HUES6 (cell line): Measurements from ENCODE around the gene ADGRV1.

Experiments
- H3K27ac ChIP-seq: 2 replicates; pipeline ENCODE4 v1.7.0; 2013; ENCODE audit warnings: low read depth, mild to moderate bottlenecking, low read length, inconsistent platforms
- H3K27me3 ChIP-seq: 2 replicates; pipeline ENCODE4 v1.6.1; 2013; ENCODE audit warnings: low read length; ENCODE audit not compliant: control insufficient read depth, insufficient read depth
- H3K36me3 ChIP-seq: 2 replicates; pipeline ENCODE4 v1.6.1; 2013; ENCODE audit warnings: low read length; ENCODE audit not compliant: control insufficient read depth, insufficient read depth
- H3K4me1 ChIP-seq: 2 replicates; pipeline ENCODE4 v1.6.1; 2013; ENCODE audit warnings: low read length; ENCODE audit not compliant: control insufficient read depth, insufficient read depth
- H3K4me3 ChIP-seq: 2 replicates; pipeline ENCODE4 v1.5.1; 2013; ENCODE audit warnings: low read depth, low read length
- H3K9ac ChIP-seq: one replicate; pipeline ENCODE4 v1.6.1; 2013; ENCODE audit warnings: mild to moderate bottlenecking, low read length
- H3K9me3 ChIP-seq: 2 replicates; pipeline ENCODE4 v1.6.1; 2013; ENCODE audit warnings: low read depth, low read length; ENCODE audit not compliant: control insufficient read depth, insufficient read depth

Gene ADGRV1

GRCh38 chr5:91016954-91017700 lies 458.5 kb downstream of the ADGRV1 start:
- Histone ChIP-seq H3K4me3 (no peak overlapping the region), H3K27me3 (no peaks in the 10 kb centered on the region), H3K36me3 (no peaks in the 10 kb centered on the region), H3K27ac (0 out of 2 replicates have a peak overlapping the region, but pooled peaks have one; percentile 32), H3K4me1 (peaks cover 14% of the 10 kb centered on the region; the same call in 1 of the 2 replicates), H3K9ac (no peak overlapping the region), H3K9me3 (peaks cover 3% of the 10 kb centered on the region; the same call in 1 of the 2 replicates)

- no peaks in the 10 kb centered on the region for H3K36me3 ChIP-seq
- H3K4me1 ChIP-seq = peaks cover 14% of the 10 kb centered on the region; the same call in 1 of the 2 replicates
- H3K27ac ChIP-seq = no peak overlapping the region
- no peaks in the 10 kb centered on the region for H3K27me3 ChIP-seq
- no peak overlapping the region for H3K4me3 ChIP-seq
- no peak overlapping the region for H3K9ac ChIP-seq
- peaks cover 3% of the 10 kb centered on the region; the same call in 1 of the 2 replicates for H3K9me3 ChIP-seq
Measured at GRCh38 chr5:91018200-91018599, 459.6 kb downstream of the ADGRV1 start.

GRCh38 chr5:91018712-91019371 lies 460.2 kb downstream of the ADGRV1 start:
- Histone ChIP-seq H3K4me1 (peaks cover 14% of the 10 kb centered on the region; the same call in 1 of the 2 replicates), H3K9ac (no peak overlapping the region), H3K27ac (no peak overlapping the region), H3K9me3 (peaks cover 3% of the 10 kb centered on the region; the same call in 1 of the 2 replicates), H3K36me3 (no peaks in the 10 kb centered on the region), H3K27me3 (no peaks in the 10 kb centered on the region), H3K4me3 (no peak overlapping the region)

- no peaks in the 10 kb centered on the region for H3K27me3 ChIP-seq
- H3K9me3 ChIP-seq = 0 out of 2 replicates have a peak, but pooled peaks cover under 1% of the 10 kb centered on the region
- peaks cover 14% of the 10 kb centered on the region; the same call in 1 of the 2 replicates for H3K4me1 ChIP-seq
- H3K9ac ChIP-seq = no peak overlapping the region
- H3K4me3 ChIP-seq = no peak overlapping the region
- no peaks in the 10 kb centered on the region for H3K36me3 ChIP-seq
- H3K27ac ChIP-seq = peak overlapping the region; percentile 43; the same call in 1 of the 2 replicates
Measured at GRCh38 chr5:91020065-91020800, 461.6 kb downstream of the ADGRV1 start.

GRCh38 chr5:91022518-91022917 lies 463.9 kb downstream of the ADGRV1 start:
- H3K9ac ChIP-seq = no peak overlapping the region
- H3K4me1 ChIP-seq = peaks cover 17% of the 10 kb centered on the region
- no peaks in the 10 kb centered on the region for H3K36me3 ChIP-seq
- H3K27ac ChIP-seq = no peak overlapping the region
- H3K4me3 ChIP-seq = no peak overlapping the region
- H3K27me3 ChIP-seq = no peaks in the 10 kb centered on the region
- no peaks in the 10 kb centered on the region for H3K9me3 ChIP-seq

GRCh38 chr5:91024206-91024605 lies 465.6 kb downstream of the ADGRV1 start:
- H3K27me3 ChIP-seq = no peaks in the 10 kb centered on the region
- peaks cover 23% of the 10 kb centered on the region for H3K4me1 ChIP-seq
- H3K36me3 ChIP-seq = no peaks in the 10 kb centered on the region
- no peaks in the 10 kb centered on the region for H3K9me3 ChIP-seq
- no peak overlapping the region for H3K27ac ChIP-seq
- no peak overlapping the region for H3K9ac ChIP-seq
- no peak overlapping the region for H3K4me3 ChIP-seq

GRCh38 chr5:91024727-91025126 lies 466.1 kb downstream of the ADGRV1 start:
- peaks cover 23% of the 10 kb centered on the region for H3K4me1 ChIP-seq
- H3K36me3 ChIP-seq = no peaks in the 10 kb centered on the region
- H3K9ac ChIP-seq = no peak overlapping the region
- no peak overlapping the region for H3K4me3 ChIP-seq
- H3K27ac ChIP-seq = no peak overlapping the region
- no peaks in the 10 kb centered on the region for H3K9me3 ChIP-seq
- no peaks in the 10 kb centered on the region for H3K27me3 ChIP-seq

GRCh38 chr5:91025449-91025848 lies 466.9 kb downstream of the ADGRV1 start:
- Histone ChIP-seq H3K4me3 (no peak overlapping the region), H3K36me3 (no peaks in the 10 kb centered on the region), H3K4me1 (peaks cover 19% of the 10 kb centered on the region), H3K9me3 (no peaks in the 10 kb centered on the region), H3K27me3 (no peaks in the 10 kb centered on the region), H3K9ac (no peak overlapping the region), H3K27ac (no peak overlapping the region)

- Histone ChIP-seq H3K4me1 (peaks cover 18% of the 10 kb centered on the region), H3K4me3 (no peak overlapping the region), H3K27ac (no peak overlapping the region), H3K9ac (no peak overlapping the region), H3K27me3 (no peaks in the 10 kb centered on the region), H3K36me3 (no peaks in the 10 kb centered on the region), H3K9me3 (no peaks in the 10 kb centered on the region)
Measured at GRCh38 chr5:91025956-91026355, 467.4 kb downstream of the ADGRV1 start.

GRCh38 chr5:91026466-91026865 lies 467.9 kb downstream of the ADGRV1 start:
- no peak overlapping the region for H3K27ac ChIP-seq
- peaks cover 17% of the 10 kb centered on the region for H3K4me1 ChIP-seq
- H3K27me3 ChIP-seq = no peaks in the 10 kb centered on the region
- H3K9ac ChIP-seq = no peak overlapping the region
- H3K9me3 ChIP-seq = no peaks in the 10 kb centered on the region
- no peaks in the 10 kb centered on the region for H3K36me3 ChIP-seq
- no peak overlapping the region for H3K4me3 ChIP-seq
